SH-SY5Y (cell line): ENCODE measurements around the gene OPALIN.

Experiments used
- GATA2 ChIP-seq: IDR thresholded peaks from 2 replicates; pipeline ENCODE4 v1.6.1; 2011; ENCODE audit warnings: mild to moderate bottlenecking, low read depth, low read length
- GATA3 ChIP-seq: IDR thresholded peaks from 2 replicates; pipeline ENCODE4 v1.6.1; 2011; ENCODE audit warnings: low read depth, mild to moderate bottlenecking, low read length, moderate library complexity

DNA sequence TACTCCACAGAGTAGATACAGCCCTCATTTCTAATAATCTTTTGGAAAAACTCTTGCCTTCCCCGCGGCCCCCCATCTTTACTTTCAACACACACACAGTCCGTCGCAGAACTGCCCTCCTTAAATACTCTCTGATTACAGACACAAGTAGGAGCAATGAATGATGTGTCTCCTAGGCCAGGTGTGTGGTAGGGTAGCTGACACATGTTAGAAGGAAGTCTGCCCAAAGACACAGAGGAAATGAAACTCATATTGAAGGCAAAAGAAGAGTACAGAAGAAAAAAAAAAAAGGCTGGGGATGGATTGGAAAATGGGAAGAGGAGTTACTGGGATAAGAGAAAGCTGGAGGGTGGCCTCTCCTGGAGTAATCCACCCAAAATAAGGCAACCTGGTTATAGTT, 14.6 kb downstream of the OPALIN start:
- TF ChIP-seq GATA3 (no peak), GATA2 (no peak)
